NCI-H510A treated with DMSO at 0.1 percent for 48 hours (cell line): ENCODE results near the gene CLSTN2.

Source experiments
- DNase-seq: peaks from one replicate; lab custom pipeline; 2025; lab: John Stamatoyannopoulos, UW

The CLSTN2 gene

GRCh38 chr3:140557476-140557875 lies 622.5 kb downstream of the CLSTN2 start:
- DNase-seq = no peak

GRCh38 chr3:140559546-140559945 lies 624.6 kb downstream of the CLSTN2 start:
- no peak for DNase-seq

GRCh38 chr3:140563206-140563760 lies 628.3 kb downstream of the CLSTN2 start:
- no peak for DNase-seq

- DNase-seq = no peak
Measured at GRCh38 chr3:140568131-140568530, 633.1 kb downstream of the CLSTN2 start.

- DNase-seq = no peak
Measured at GRCh38 chr3:140568842-140569520, 634.0 kb downstream of the CLSTN2 start.

- no peak for DNase-seq
Measured at GRCh38 chr3:140570602-140571001, 635.6 kb downstream of the CLSTN2 start.

GRCh38 chr3:140571836-140572235 lies 636.9 kb downstream of the CLSTN2 start:
- DNase-seq = no peak

- DNase-seq = no peak
Measured at GRCh38 chr3:140572334-140572733, 637.3 kb downstream of the CLSTN2 start.

- DNase-seq = no peak
Measured at GRCh38 chr3:140573011-140573410, 638.0 kb downstream of the CLSTN2 start.

- DNase-seq = no peak
Measured at GRCh38 chr3:140574375-140574774, 639.4 kb downstream of the CLSTN2 start.

- no peak for DNase-seq
Measured at GRCh38 chr3:140576449-140576848, 641.5 kb downstream of the CLSTN2 start.

- no peak for DNase-seq
Measured at GRCh38 chr3:140577911-140578310, 642.9 kb downstream of the CLSTN2 start.

- no peak for DNase-seq
Measured at GRCh38 chr3:140579260-140579659, 644.3 kb downstream of the CLSTN2 start.

- DNase-seq = no peak
Measured at GRCh38 chr3:140580746-140581145, 645.8 kb downstream of the CLSTN2 start.

GRCh38 chr3:140584549-140584948 lies 649.6 kb downstream of the CLSTN2 start:
- DNase-seq = no peak

- DNase-seq = no peak
Measured at GRCh38 chr3:140585828-140586227, 650.8 kb downstream of the CLSTN2 start.

GRCh38 chr3:140586311-140586710 lies 651.3 kb downstream of the CLSTN2 start:
- no peak for DNase-seq

GRCh38 chr3:140588558-140588957 lies 653.6 kb downstream of the CLSTN2 start:
- no peak for DNase-seq

GRCh38 chr3:140593766-140594165 lies 658.8 kb downstream of the CLSTN2 start:
- no peak for DNase-seq

- no peak for DNase-seq
Measured at GRCh38 chr3:140595295-140595694, 660.3 kb downstream of the CLSTN2 start.

GRCh38 chr3:140597364-140597763 lies 662.4 kb downstream of the CLSTN2 start:
- DNase-seq = no peak

- DNase-seq = no peak
Measured at GRCh38 chr3:140597792-140598191, 662.8 kb downstream of the CLSTN2 start.

- no peak for DNase-seq
Measured at GRCh38 chr3:140599009-140599408, 664.0 kb downstream of the CLSTN2 start.

GRCh38 chr3:140599496-140599895 lies 664.5 kb downstream of the CLSTN2 start:
- DNase-seq = no peak
